Fibroblast of lung (primary cell): ENCODE data around the gene SMIM27. TPM values are rescaled to one million over a fixed set of nuclear protein-coding genes. Genes with fewer than 3 reads are reported as not detected.

Source experiments
- DNase-seq, 2 donors: peaks; one replicate each; pipeline versions ENCODE4 v3.0.0 to v3.0.0-alpha.2; 2010; ENCODE audit warnings: low read depth in 2 of 2
- H2AFZ ChIP-seq: 2 replicates; pipeline ENCODE4 v1.5.1; 2012; ENCODE audit warnings: low read length, control low read depth, inconsistent platforms
- H3K27ac ChIP-seq: 2 replicates; pipeline ENCODE4 v1.5.1; 2011; ENCODE audit warnings: low read length, control low read depth; ENCODE audit not compliant: insufficient read depth
- H3K27me3 ChIP-seq: 2 replicates; pipeline ENCODE4 v1.5.1; 2011; ENCODE audit warnings: mild to moderate bottlenecking, low read length; ENCODE audit not compliant: control insufficient read depth, insufficient read depth
- H3K36me3 ChIP-seq: 2 replicates; pipeline ENCODE4 v1.5.1; 2011; ENCODE audit warnings: low read length; ENCODE audit not compliant: control insufficient read depth, insufficient read depth
- H3K4me1 ChIP-seq: 2 replicates; pipeline ENCODE4 v1.5.1; 2011; ENCODE audit warnings: low read length; ENCODE audit not compliant: control insufficient read depth, insufficient read depth; ENCODE audit errors: extremely low read depth
- H3K4me2 ChIP-seq: 2 replicates; pipeline ENCODE4 v1.5.1; 2011; ENCODE audit warnings: low read length, control low read depth; ENCODE audit not compliant: insufficient read depth; ENCODE audit errors: extremely low read depth
- H3K4me3 ChIP-seq, 4 experiments: fragments of 200-600 bp in 1 of 4; sonication (generic) in 1 of 4; replicated peaks in 1 of 4; 2 replicates each; pipeline ENCODE4 v1.5.1; 2011 to 2016; ENCODE audit warnings: low read length in 4 of 4, low read depth in 3 of 4, mild to moderate bottlenecking in 3 of 4, control low read depth in 2 of 4, inconsistent platforms in 1 of 4, mixed read lengths in 1 of 4; ENCODE audit not compliant: insufficient read depth in 1 of 4; ENCODE audit errors: control extremely low read depth in 1 of 4
- H3K79me2 ChIP-seq: 2 replicates; pipeline ENCODE4 v1.5.1; 2012; ENCODE audit warnings: mild to moderate bottlenecking, low read length, inconsistent platforms; ENCODE audit not compliant: control insufficient read depth, insufficient read depth
- H3K9ac ChIP-seq: 2 replicates; pipeline ENCODE4 v1.5.1; 2011; ENCODE audit warnings: mild to moderate bottlenecking, low read length, control low read depth; ENCODE audit not compliant: insufficient read depth
- H3K9me3 ChIP-seq: 2 replicates; pipeline ENCODE4 v1.5.1; 2012; ENCODE audit warnings: low read depth, low read length; ENCODE audit not compliant: control insufficient read depth, insufficient read depth
- H4K20me1 ChIP-seq: 2 replicates; pipeline ENCODE4 v1.5.1; 2011; ENCODE audit warnings: low read length; ENCODE audit not compliant: control insufficient read depth, insufficient read depth; ENCODE audit errors: extremely low read depth
- CTCF ChIP-seq, 2 donors: IDR thresholded peaks in 1 of 2; conservative IDR thresholded peaks in 1 of 2; 1 replicate in 1 of 2; 2 replicates in 1 of 2; pipeline ENCODE4 v1.5.1; 2011 to 2012; ENCODE audit warnings: low read length in 2 of 2, control low read depth in 1 of 2, inconsistent platforms in 1 of 2, low read depth in 1 of 2, mild to moderate bottlenecking in 1 of 2
- EZH2 ChIP-seq: IDR thresholded peaks from 2 replicates; pipeline ENCODE4 v1.5.1; 2012; ENCODE audit warnings: low read length, control low read depth, mild to moderate bottlenecking; ENCODE audit errors: missing control alignments
- polyA plus RNA-seq, 2 donors: library from polyadenylated mRNA; depleted of rRNA in 1 of 2; stranded (reverse) in 1 of 2; unstranded in 1 of 2; fragments of >200 nt; gene quantifications; 2 replicates each; pipeline ENCODE4 v1.2.1, GENCODE V29; 2011 to 2012; ENCODE audit warnings: missing spikeins in 1 of 2
- total RNA-seq: library from RNA; depleted of rRNA; stranded (reverse); fragments of >200 nt; gene quantifications from 2 replicates; pipeline ENCODE4 v1.2.1, GENCODE V29; 2014

The SMIM27 gene
- total and polyA plus RNA-seq, 2 donors (not counting 1 experiment from before 2014, with no cell fraction given), result 2.7 to 8.3 TPM

DNA sequence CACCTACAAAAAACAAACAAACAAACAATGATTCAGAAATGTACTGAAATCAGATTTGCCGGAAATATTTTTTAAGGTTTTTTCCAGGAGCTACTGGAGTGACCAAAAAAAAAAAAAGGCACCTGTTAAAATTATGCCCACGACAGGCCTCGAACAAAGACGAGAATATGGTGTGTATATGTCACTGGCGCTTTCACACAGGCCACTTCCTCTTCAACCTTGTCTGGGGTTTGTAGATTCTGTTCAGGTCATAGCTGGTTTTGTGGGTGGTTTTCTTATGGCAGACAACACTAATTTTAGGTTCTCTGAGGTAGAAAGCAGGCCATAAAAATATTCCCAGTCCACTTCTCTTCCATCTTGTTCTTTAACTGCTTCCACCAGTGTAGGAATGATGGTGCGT lies 13.8 kb downstream of the SMIM27 start:
- peaks cover 15% of the 10 kb centered on the region for H3K36me3 ChIP-seq

DNA sequence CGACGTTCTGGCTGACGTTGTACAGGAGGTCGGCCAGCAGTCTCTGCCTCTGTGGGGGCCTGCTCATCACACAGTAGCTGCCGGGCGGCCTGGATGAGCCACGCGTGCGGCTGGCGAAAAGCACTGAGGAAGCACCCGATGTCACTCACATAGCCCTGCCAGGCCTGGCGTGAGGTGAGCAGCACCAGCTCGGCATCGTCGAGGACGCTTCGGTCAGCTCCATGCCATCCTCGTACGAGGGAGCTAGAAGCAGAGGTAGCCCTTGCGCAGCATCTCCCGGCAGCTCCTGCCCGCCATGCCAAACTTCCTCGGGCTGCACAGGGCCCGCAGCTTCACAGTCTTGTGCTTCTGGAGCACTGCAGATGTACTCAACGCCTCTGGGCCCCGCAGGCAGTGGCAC lies 14.6 kb downstream of the SMIM27 start:
- H3K4me2 ChIP-seq, result no peak overlapping the region
- DNase-seq, result no peak
- no peak overlapping the region for H2AFZ ChIP-seq
- TF ChIP-seq CTCF (conservative IDR thresholded peaks at IDR 0.05 in 1 of 2, IDR thresholded peaks at IDR 0.05 in 1 of 2; ENCODE audit: low read depth in 1 of 2, low read length in 2 of 2) (no peak), EZH2 (no peak)
- H3K4me3 ChIP-seq, result no peak overlapping the region
- H3K36me3 ChIP-seq, result peaks cover 15% of the 10 kb centered on the region
- H3K4me1 ChIP-seq, result no peaks in the 10 kb centered on the region
- H3K9ac ChIP-seq, result no peak overlapping the region
- H3K9me3 ChIP-seq, result no peaks in the 10 kb centered on the region
- no peak overlapping the region for H3K27ac ChIP-seq
- H3K27me3 ChIP-seq, result no peaks in the 10 kb centered on the region
- H4K20me1 ChIP-seq, result no peaks in the 10 kb centered on the region
- peaks cover 27% of the 10 kb centered on the region for H3K79me2 ChIP-seq

More for the DNA sequence above, 13.8 kb downstream of the SMIM27 start:
- Histone ChIP-seq H3K4me1 (no peaks in the 10 kb centered on the region), H3K9ac (no peak overlapping the region), H3K4me2 (no peak overlapping the region), H3K27me3 (no peaks in the 10 kb centered on the region), H3K4me3 (no peak overlapping the region), H2AFZ (no peak overlapping the region), H3K9me3 (no peaks in the 10 kb centered on the region), H4K20me1 (no peaks in the 10 kb centered on the region), H3K27ac (no peak overlapping the region), H3K79me2 (peaks cover 19% of the 10 kb centered on the region)
- DNase-seq, result no peak
- TF ChIP-seq CTCF (conservative IDR thresholded peaks at IDR 0.05 in 1 of 2, IDR thresholded peaks at IDR 0.05 in 1 of 2; ENCODE audit: low read depth in 1 of 2, low read length in 2 of 2) (no peak), EZH2 (no peak)

- no peak overlapping the region for H3K9ac ChIP-seq
- H4K20me1 ChIP-seq, result no peaks in the 10 kb centered on the region
- TF ChIP-seq CTCF (conservative IDR thresholded peaks at IDR 0.05 in 1 of 2, IDR thresholded peaks at IDR 0.05 in 1 of 2; ENCODE audit: low read depth in 1 of 2, low read length in 2 of 2) (no peak), EZH2 (no peak)
- no peak overlapping the region for H3K27ac ChIP-seq
- H3K9me3 ChIP-seq, result no peaks in the 10 kb centered on the region
- no peaks in the 10 kb centered on the region for H3K4me1 ChIP-seq
- H3K36me3 ChIP-seq, result peaks cover 13% of the 10 kb centered on the region
- no peak for DNase-seq
- H3K79me2 ChIP-seq, result peaks cover 38% of the 10 kb centered on the region
- H2AFZ ChIP-seq, result no peak overlapping the region
- no peak overlapping the region for H3K4me3 ChIP-seq
- H3K27me3 ChIP-seq, result no peaks in the 10 kb centered on the region
- H3K4me2 ChIP-seq, result no peak overlapping the region
These were observed 18.1 kb downstream of the SMIM27 start for GRCh38 chr9:32570262-32570661.
